IMR-90 (cell line): ENCODE results near the gene HYAL3. TPM values are rescaled to one million over a fixed set of nuclear protein-coding genes. Genes with fewer than 3 reads are reported as not detected.

Experiments
- ATAC-seq: fragments of 200-7000 bp; cut with Tn5 transposase; 2 replicates; pipeline ENCODE4 v1.9.1; 2020; ENCODE audit warnings: low read depth, mild to moderate bottlenecking, moderate library complexity
- BruUV-seq: library from RNA; stranded (reverse); fragments of 400-500 nt; replicated peaks from 2 replicates; lab custom pipeline; 2021; lab: Mats Ljungman, UMichigan
- CTCF ChIA-PET: fragments of 300-600 bp; formaldehyde crosslinking; extraction: SDS; loops from one replicate; lab custom pipeline; 2021; ENCODE audit warnings: antibody characterized with exemption; lab: Yijun Ruan, JAX
- POLR2A ChIA-PET: fragments of 300-600 bp; sonication (Branson Sonifier 250); formaldehyde crosslinking; loops from one replicate; lab custom pipeline; 2022; ENCODE audit warnings: antibody characterized with exemption; ENCODE audit not compliant: unreplicated experiment; lab: Charles Lee
- DNase-seq: peaks from one replicate; pipeline ENCODE4 v3.0.0; 2013
- H2AFZ ChIP-seq: replicated peaks from 2 replicates; pipeline ENCODE3; 2013; ENCODE audit warnings: low read length, mild to moderate bottlenecking; ENCODE audit not compliant: poor library complexity
- H2AK5ac ChIP-seq: 2 replicates; pipeline ENCODE4 v1.6.1; 2013; ENCODE audit warnings: low read depth, low read length, inconsistent platforms
- H2AK9ac ChIP-seq: replicated peaks from 2 replicates; pipeline ENCODE3; 2013; ENCODE audit warnings: mild to moderate bottlenecking, low read depth, low read length, moderate library complexity; ENCODE audit not compliant: poor library complexity
- H2BK120ac ChIP-seq: 2 replicates; pipeline ENCODE4 v1.6.1; 2013; ENCODE audit warnings: low read depth, low read length, inconsistent platforms
- H2BK15ac ChIP-seq: 3 replicates; pipeline ENCODE4 v1.6.1; 2013; ENCODE audit warnings: low read depth, low read length, inconsistent platforms
- H2BK20ac ChIP-seq: 2 replicates; pipeline ENCODE4 v1.6.1; 2013; ENCODE audit warnings: low read depth, mild to moderate bottlenecking, inconsistent platforms, low read length, moderate library complexity
- H2BK5ac ChIP-seq: 2 replicates; pipeline ENCODE4 v1.6.1; 2013; ENCODE audit warnings: mild to moderate bottlenecking, low read depth, low read length, inconsistent platforms; ENCODE audit not compliant: poor library complexity, severe bottlenecking
- H3K14ac ChIP-seq: replicated peaks from 2 replicates; pipeline ENCODE4 v1.6.1; 2013; ENCODE audit warnings: low read depth, low read length, inconsistent platforms
- H3K18ac ChIP-seq: 2 replicates; pipeline ENCODE4 v1.6.1; 2013; ENCODE audit warnings: low read depth, low read length, control low read depth
- H3K23ac ChIP-seq: 2 replicates; pipeline ENCODE4 v1.6.1; 2013; ENCODE audit warnings: low read depth, low read length, inconsistent platforms
- H3K27ac ChIP-seq: 2 replicates; pipeline ENCODE4 v1.5.1; 2013; ENCODE audit warnings: mild to moderate bottlenecking, control low read depth, low read length; ENCODE audit not compliant: insufficient read depth
- H3K27me3 ChIP-seq: 2 replicates; pipeline ENCODE4 v1.6.1; 2013; ENCODE audit warnings: low read length; ENCODE audit not compliant: control insufficient read depth, insufficient read depth
- H3K36me3 ChIP-seq: 2 replicates; pipeline ENCODE4 v1.6.1; 2013; ENCODE audit warnings: low read length, mixed read lengths; ENCODE audit not compliant: control insufficient read depth, insufficient read depth
- H3K4ac ChIP-seq: 2 replicates; pipeline ENCODE4 v1.6.1; 2013; ENCODE audit warnings: low read depth, low read length, inconsistent platforms
- H3K4me1 ChIP-seq: 2 replicates; pipeline ENCODE4 v1.6.1; 2013; ENCODE audit warnings: low read length, mixed read lengths; ENCODE audit not compliant: control insufficient read depth, insufficient read depth
- H3K4me2 ChIP-seq: 2 replicates; pipeline ENCODE4 v1.6.1; 2013; ENCODE audit warnings: low read depth, mild to moderate bottlenecking, control low read depth, low read length, moderate library complexity
- H3K4me3 ChIP-seq: 2 replicates; pipeline ENCODE4 v1.5.1; 2013; ENCODE audit warnings: low read depth, mild to moderate bottlenecking, control low read depth, low read length, moderate library complexity; ENCODE audit not compliant: insufficient read depth
- H3K56ac ChIP-seq: 2 replicates; pipeline ENCODE4 v1.6.1; 2013; ENCODE audit warnings: low read length, inconsistent platforms; ENCODE audit not compliant: insufficient read depth; ENCODE audit errors: extremely low read depth
- H3K79me1 ChIP-seq, 2 experiments: 2 replicates each; pipeline ENCODE4 v1.6.1; 2013; ENCODE audit warnings: low read length in 2 of 2, inconsistent platforms in 1 of 2, low read depth in 1 of 2
- H3K9ac ChIP-seq: 2 replicates; pipeline ENCODE4 v1.6.1; 2013; ENCODE audit warnings: low read depth, low read length, control low read depth
- H3K9me1 ChIP-seq: 2 replicates; pipeline ENCODE4 v1.6.1; 2013; ENCODE audit warnings: low read length, inconsistent platforms; ENCODE audit not compliant: insufficient read depth
- H3K9me3 ChIP-seq: 2 replicates; pipeline ENCODE4 v1.6.1; 2013; ENCODE audit warnings: low read length; ENCODE audit not compliant: control insufficient read depth, insufficient read depth
- H4K20me1 ChIP-seq: 2 replicates; pipeline ENCODE4 v1.6.1; 2013; ENCODE audit warnings: low read length, inconsistent platforms; ENCODE audit not compliant: insufficient read depth
- H4K5ac ChIP-seq: 2 replicates; pipeline ENCODE4 v1.6.1; 2013; ENCODE audit warnings: mild to moderate bottlenecking, low read depth, low read length, control low read depth
- H4K8ac ChIP-seq, 2 experiments: 2 replicates each; pipeline ENCODE4 v1.6.1; 2013; ENCODE audit warnings: low read depth in 2 of 2, low read length in 2 of 2, control low read depth in 1 of 2, inconsistent platforms in 1 of 2
- H4K91ac ChIP-seq: 2 replicates; pipeline ENCODE4 v1.6.1; 2013; ENCODE audit warnings: low read depth, low read length, inconsistent platforms; ENCODE audit not compliant: insufficient read depth
- BHLHE40 ChIP-seq: fragments of 150-350 bp; IDR thresholded peaks from 2 replicates; pipeline ENCODE4 v1.6.1; 2016; ENCODE audit warnings: mild to moderate bottlenecking, low read depth, low read length
- CEBPB ChIP-seq: IDR thresholded peaks from 2 replicates; pipeline ENCODE4 v1.6.1; 2012; ENCODE audit warnings: low read depth, low read length, improper control_type of control experiment
- CHD1 ChIP-seq: IDR thresholded peaks from 2 replicates; pipeline ENCODE4 v1.6.1; 2012; ENCODE audit warnings: low read depth, low read length, improper control_type of control experiment
- FOS ChIP-seq: fragments of 150-350 bp; IDR thresholded peaks from 2 replicates; pipeline ENCODE4 v1.6.1; 2016; ENCODE audit warnings: low read depth, low read length
- MAFK ChIP-seq: IDR thresholded peaks from 2 replicates; pipeline ENCODE4 v1.6.1; 2012; ENCODE audit warnings: low read depth, low read length, improper control_type of control experiment
- MAZ ChIP-seq: IDR thresholded peaks from 2 replicates; pipeline ENCODE4 v1.6.1; 2012; ENCODE audit warnings: low read depth, mild to moderate bottlenecking, low read length, improper control_type of control experiment, moderate library complexity, borderline replicate concordance
- MXI1 ChIP-seq: IDR thresholded peaks from 2 replicates; pipeline ENCODE4 v1.6.1; 2012; ENCODE audit warnings: low read depth, mild to moderate bottlenecking, low read length, moderate library complexity, borderline replicate concordance
- NFE2L2 ChIP-seq: fragments of 150-350 bp; IDR thresholded peaks from 2 replicates; pipeline ENCODE4 v1.6.1; 2016; ENCODE audit warnings: low read depth, mild to moderate bottlenecking, low read length
- POLR2A ChIP-seq: IDR thresholded peaks from 2 replicates; pipeline ENCODE4 v1.6.1; 2012; ENCODE audit warnings: mild to moderate bottlenecking, low read depth, low read length
- RAD21 ChIP-seq: IDR thresholded peaks from 2 replicates; pipeline ENCODE4 v1.6.1; 2012; ENCODE audit warnings: low read length, improper control_type of control experiment
- RCOR1 ChIP-seq: IDR thresholded peaks from 2 replicates; pipeline ENCODE4 v1.6.1; 2012; ENCODE audit warnings: mild to moderate bottlenecking, low read length, improper control_type of control experiment; ENCODE audit not compliant: insufficient replicate concordance
- RFX5 ChIP-seq: IDR thresholded peaks from 2 replicates; pipeline ENCODE4 v1.8.0; 2012; ENCODE audit warnings: low read depth, mild to moderate bottlenecking, low read length, moderate library complexity
- SMC3 ChIP-seq: fragments of 150-350 bp; IDR thresholded peaks from 2 replicates; pipeline ENCODE4 v1.6.1; 2016; ENCODE audit warnings: low read depth, mild to moderate bottlenecking, antibody characterized with exemption, low read length, moderate library complexity
- WGBS, 2 experiments: methylation state at CpG; one replicate each; pipeline versions ENCODE4 v1.1.5 to v1.1.7; 2013; ENCODE audit warnings: missing lambda C conversion rate in 2 of 2; ENCODE audit not compliant: insufficient read length in 1 of 2; ENCODE audit errors: extremely low coverage in 2 of 2; 5-methylcytosine and 5-hydroxymethylcytosine counted together
- dilution Hi-C: fragments of 300-500 bp; cut with HindIII; formaldehyde crosslinking; loops from one replicate; pipeline ENCODE4 v1.14.3; 2018; ENCODE audit warnings: low sequenced_read_pairs; ENCODE audit not compliant: unreplicated experiment
- in situ Hi-C: fragments of 300-500 bp; cut with MboI; formaldehyde crosslinking; loops from 3 replicates; pipeline ENCODE4 v1.14.3; 2019; ENCODE audit warnings: low sequenced_read_pairs, inconsistent platforms, mixed read lengths
- intact Hi-C: fragments of 100-400 bp; cut with micrococcal nuclease; formaldehyde crosslinking; loops from 2 replicates; pipeline ENCODE4 v1.10.0; 2022
- polyA plus RNA-seq, 3 experiments: library from polyadenylated mRNA; depleted of rRNA; stranded (reverse); fragments of >200 nt; gene quantifications; 2 replicates each; pipeline ENCODE4 v1.2.3, GENCODE V29; 2012; ENCODE audit warnings: low replicate concordance in 1 of 3
- total RNA-seq: library from RNA; depleted of rRNA; stranded (reverse); fragments of >200 nt; gene quantifications from 2 replicates; pipeline ENCODE4 v1.2.3, GENCODE V29; 2012
- TF ChIP-seq, protein P1 (sequence below): conservative IDR thresholded peaks from 2 replicates; pipeline ENCODE4 v1.5.1; 2012; ENCODE audit warnings: mild to moderate bottlenecking, low read depth, low read length, improper control_type of control experiment
- TF ChIP-seq, protein P2 (sequence below): fragments of 150-350 bp; IDR thresholded peaks from 2 replicates; pipeline ENCODE4 v1.6.1; 2017; ENCODE audit warnings: mild to moderate bottlenecking, antibody characterized with exemption, low read length, low read depth

HYAL3 gene
- total and polyA plus RNA-seq, 2 of the 4 experiments (the other 2 are of a cell fraction) = 2.7 to 5.7 TPM

DNA sequence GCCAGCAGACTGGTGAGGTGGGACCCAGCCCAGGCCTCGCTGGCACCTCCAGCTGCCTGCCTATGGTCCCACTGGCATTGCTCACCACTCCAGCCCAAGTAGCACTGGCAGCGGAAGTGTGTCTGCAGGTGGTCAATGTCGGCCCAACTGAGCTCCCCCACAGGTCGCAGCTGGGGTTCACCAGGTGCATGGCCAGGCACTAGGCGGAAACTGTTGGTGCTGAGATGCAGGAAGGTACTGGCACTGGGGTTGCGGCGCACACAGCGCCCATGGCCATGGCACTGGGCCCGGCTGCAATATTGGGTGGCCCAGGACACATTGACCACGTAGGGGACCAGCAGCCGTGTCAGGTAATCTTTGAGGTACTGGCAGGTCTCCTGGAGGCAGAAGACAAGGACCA, 19.0 kb upstream of the HYAL3 start:
- Histone ChIP-seq H3K9me1 (peaks cover 23% of the 10 kb centered on the region), H2BK15ac (no peak overlapping the region), H3K36me3 (peaks cover 38% of the 10 kb centered on the region), H2BK120ac (no peak overlapping the region), H3K27me3 (no peaks in the 10 kb centered on the region), H3K9me3 (no peaks in the 10 kb centered on the region), H4K5ac (no peak overlapping the region), H3K4me3 (no peak overlapping the region), H3K4me2 (no peak overlapping the region), H2BK20ac (no peak overlapping the region), H2BK5ac (no peak overlapping the region), H3K18ac (no peak overlapping the region), H4K8ac (no peak overlapping the region), H4K20me1 (0 out of 2 replicates have a peak, but pooled peaks cover 18% of the 10 kb centered on the region), H3K14ac (no peak overlapping the region), H3K23ac (no peak overlapping the region), H3K79me1 (peaks cover 29 to 57% of the 10 kb centered on the region in 2 experiments), H3K56ac (no peak overlapping the region), H3K9ac (no peak overlapping the region), H3K4ac (no peak overlapping the region), H4K91ac (no peak overlapping the region), H2AK5ac (no peak overlapping the region), H3K27ac (no peak overlapping the region), H2AK9ac (no peak overlapping the region), H3K4me1 (peaks cover 25% of the 10 kb centered on the region), H2AFZ (no peak overlapping the region)
- in situ Hi-C loops (no loop called here), dilution Hi-C loops (no loop called here), intact Hi-C loops (no loop called here)
- TF ChIP-seq BHLHE40 (no peak), RCOR1 (no peak), POLR2A (no peak), MAZ (no peak), SMC3 (no peak), NFE2L2 (no peak), FOS (no peak), MAFK (no peak), CEBPB (no peak), RFX5 (no peak), CHD1 (no peak), RAD21 (no peak), MXI1 (no peak)
- TF ChIP-seq, protein P1, sequence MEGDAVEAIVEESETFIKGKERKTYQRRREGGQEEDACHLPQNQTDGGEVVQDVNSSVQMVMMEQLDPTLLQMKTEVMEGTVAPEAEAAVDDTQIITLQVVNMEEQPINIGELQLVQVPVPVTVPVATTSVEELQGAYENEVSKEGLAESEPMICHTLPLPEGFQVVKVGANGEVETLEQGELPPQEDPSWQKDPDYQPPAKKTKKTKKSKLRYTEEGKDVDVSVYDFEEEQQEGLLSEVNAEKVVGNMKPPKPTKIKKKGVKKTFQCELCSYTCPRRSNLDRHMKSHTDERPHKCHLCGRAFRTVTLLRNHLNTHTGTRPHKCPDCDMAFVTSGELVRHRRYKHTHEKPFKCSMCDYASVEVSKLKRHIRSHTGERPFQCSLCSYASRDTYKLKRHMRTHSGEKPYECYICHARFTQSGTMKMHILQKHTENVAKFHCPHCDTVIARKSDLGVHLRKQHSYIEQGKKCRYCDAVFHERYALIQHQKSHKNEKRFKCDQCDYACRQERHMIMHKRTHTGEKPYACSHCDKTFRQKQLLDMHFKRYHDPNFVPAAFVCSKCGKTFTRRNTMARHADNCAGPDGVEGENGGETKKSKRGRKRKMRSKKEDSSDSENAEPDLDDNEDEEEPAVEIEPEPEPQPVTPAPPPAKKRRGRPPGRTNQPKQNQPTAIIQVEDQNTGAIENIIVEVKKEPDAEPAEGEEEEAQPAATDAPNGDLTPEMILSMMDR = no peak
- TF ChIP-seq, protein P2, sequence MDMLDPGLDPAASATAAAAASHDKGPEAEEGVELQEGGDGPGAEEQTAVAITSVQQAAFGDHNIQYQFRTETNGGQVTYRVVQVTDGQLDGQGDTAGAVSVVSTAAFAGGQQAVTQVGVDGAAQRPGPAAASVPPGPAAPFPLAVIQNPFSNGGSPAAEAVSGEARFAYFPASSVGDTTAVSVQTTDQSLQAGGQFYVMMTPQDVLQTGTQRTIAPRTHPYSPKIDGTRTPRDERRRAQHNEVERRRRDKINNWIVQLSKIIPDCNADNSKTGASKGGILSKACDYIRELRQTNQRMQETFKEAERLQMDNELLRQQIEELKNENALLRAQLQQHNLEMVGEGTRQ = no peak
- ATAC-seq = no peak
- no peak for DNase-seq
- BruUV-seq = TSS peak; percentile 38
- CTCF ChIA-PET = no interaction called here
- 95% methylated on average over 10 of the region's 11 CpGs; no CpG with 5 or more reads in 1 of the 2 experiments for WGBS, 2 experiments
- POLR2A ChIA-PET = no interaction called here
